MM.1S (cell line): Measurements from ENCODE around the gene PLXND1.

Experiments
- DNase-seq: peaks from one replicate; pipeline ENCODE4 v3.0.0-alpha.2; 2015
- H2AFZ ChIP-seq: fragments of 300-600 bp; sonication (generic); 2 replicates; pipeline ENCODE4 v1.6.0; 2016; ENCODE audit warnings: antibody characterized with exemption, low read length
- H3F3A ChIP-seq: fragments of 300-600 bp; sonication (generic); 2 replicates; pipeline ENCODE4 v1.6.1; 2016; ENCODE audit warnings: mild to moderate bottlenecking, antibody characterized with exemption, low read length, moderate library complexity, mixed read lengths; ENCODE audit not compliant: insufficient read depth
- H3K27ac ChIP-seq: fragments of 300-600 bp; sonication (generic); 2 replicates; pipeline ENCODE4 v1.5.1; 2016; ENCODE audit warnings: mild to moderate bottlenecking, low read length
- H3K27me3 ChIP-seq: fragments of 300-600 bp; sonication (generic); replicated peaks from 2 replicates; pipeline ENCODE4 v1.6.0; 2016; ENCODE audit warnings: low read length; ENCODE audit not compliant: insufficient read depth
- H3K36me3 ChIP-seq: fragments of 300-600 bp; sonication (generic); replicated peaks from 2 replicates; pipeline ENCODE4 v1.6.1; 2016; ENCODE audit warnings: mild to moderate bottlenecking, low read length, mixed read lengths; ENCODE audit not compliant: insufficient read depth
- H3K4me1 ChIP-seq: fragments of 300-600 bp; sonication (generic); 2 replicates; pipeline ENCODE4 v1.6.1; 2016; ENCODE audit warnings: low read length, mixed read lengths
- H3K4me2 ChIP-seq: fragments of 300-600 bp; sonication (generic); 2 replicates; pipeline ENCODE4 v1.6.0; 2016; ENCODE audit warnings: low read depth, low read length
- H3K4me3 ChIP-seq: fragments of 300-600 bp; sonication (generic); 2 replicates; pipeline ENCODE4 v1.5.1; 2016; ENCODE audit warnings: low read length, mixed read lengths
- H3K79me2 ChIP-seq: fragments of 300-600 bp; sonication (generic); 2 replicates; pipeline ENCODE4 v1.6.1; 2016; ENCODE audit warnings: mixed run types, low read length, mixed read lengths
- H3K9ac ChIP-seq: fragments of 300-600 bp; sonication (generic); 2 replicates; pipeline ENCODE4 v1.6.1; 2016; ENCODE audit warnings: low read length, mixed read lengths
- H3K9me2 ChIP-seq: fragments of 300-600 bp; sonication (generic); replicated peaks from 2 replicates; pipeline ENCODE4 v1.6.1; 2016; ENCODE audit warnings: mild to moderate bottlenecking, low read length, mixed read lengths; ENCODE audit not compliant: insufficient read depth
- H3K9me3 ChIP-seq: fragments of 300-600 bp; sonication (generic); replicated peaks from 2 replicates; pipeline ENCODE4 v1.6.1; 2016; ENCODE audit warnings: mild to moderate bottlenecking, low read length, mixed read lengths; ENCODE audit not compliant: insufficient read depth
- H4K20me1 ChIP-seq: fragments of 300-600 bp; sonication (generic); 2 replicates; pipeline ENCODE4 v1.6.1; 2016; ENCODE audit warnings: mild to moderate bottlenecking, low read length, moderate library complexity, mixed read lengths; ENCODE audit not compliant: insufficient read depth
- EZH2 ChIP-seq: fragments of 300-600 bp; sonication (generic); optimal IDR thresholded peaks from 2 replicates; pipeline ENCODE3; 2017; ENCODE audit warnings: low read depth, mild to moderate bottlenecking, antibody characterized with exemption, low read length, mixed read lengths
- EZH2phosphoT487 ChIP-seq: fragments of 300-600 bp; sonication (generic); IDR thresholded peaks from 2 replicates; pipeline ENCODE4 v1.6.1; 2018; ENCODE audit warnings: antibody characterized with exemption, low read length
- TF ChIP-seq, protein P1 (sequence below): fragments of 300-600 bp; sonication (generic); IDR thresholded peaks from 2 replicates; pipeline ENCODE4 v1.5.1; 2016; ENCODE audit warnings: antibody characterized with exemption, low read length, mixed read lengths

Gene PLXND1

DNA sequence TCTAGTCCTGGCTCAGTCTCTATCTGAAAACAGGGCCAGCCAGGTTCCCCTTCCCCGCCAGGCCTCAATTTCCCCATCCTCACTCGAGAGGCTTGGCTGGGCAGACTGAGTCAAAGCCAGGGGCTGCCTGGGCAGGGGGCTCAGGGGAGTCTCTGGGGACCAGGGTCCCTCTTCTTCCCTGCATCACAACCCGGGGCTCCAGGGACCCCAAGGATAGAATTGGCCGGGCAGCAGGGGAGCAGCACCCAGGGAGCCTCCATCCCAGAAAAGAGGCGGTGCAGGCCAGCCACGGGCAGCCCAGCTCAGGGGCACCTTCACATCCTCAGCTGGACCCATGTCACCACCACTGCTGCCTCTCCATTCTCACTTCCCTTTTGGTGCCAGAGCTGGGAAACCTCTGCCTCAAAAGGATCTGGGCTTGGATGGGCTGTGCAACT lies 13.3 kb upstream of the PLXND1 start:
- Histone ChIP-seq H3F3A (no peaks in the 10 kb centered on the region), H3K27me3 (no peaks in the 10 kb centered on the region), H3K27ac (no peak overlapping the region), H3K4me1 (no peaks in the 10 kb centered on the region), H3K9me3 (no peaks in the 10 kb centered on the region), H4K20me1 (no peaks in the 10 kb centered on the region), H3K9me2 (no peaks in the 10 kb centered on the region), H3K79me2 (no peaks in the 10 kb centered on the region), H3K36me3 (no peaks in the 10 kb centered on the region), H3K9ac (no peak overlapping the region), H3K4me3 (no peak overlapping the region), H3K4me2 (no peak overlapping the region), H2AFZ (no peak overlapping the region)
- DNase-seq: no peak
- TF ChIP-seq EZH2phosphoT487: no peak

- Histone ChIP-seq H3F3A (no peaks in the 10 kb centered on the region), H4K20me1 (no peaks in the 10 kb centered on the region), H3K9me2 (no peaks in the 10 kb centered on the region), H3K4me1 (no peaks in the 10 kb centered on the region), H3K9ac (no peak overlapping the region), H3K36me3 (no peaks in the 10 kb centered on the region), H3K4me2 (no peak overlapping the region), H3K9me3 (no peaks in the 10 kb centered on the region), H3K79me2 (no peaks in the 10 kb centered on the region), H3K27ac (no peak overlapping the region), H3K27me3 (no peaks in the 10 kb centered on the region), H2AFZ (no peak overlapping the region), H3K4me3 (no peak overlapping the region)
- no peak for DNase-seq
- TF ChIP-seq, protein P1, sequence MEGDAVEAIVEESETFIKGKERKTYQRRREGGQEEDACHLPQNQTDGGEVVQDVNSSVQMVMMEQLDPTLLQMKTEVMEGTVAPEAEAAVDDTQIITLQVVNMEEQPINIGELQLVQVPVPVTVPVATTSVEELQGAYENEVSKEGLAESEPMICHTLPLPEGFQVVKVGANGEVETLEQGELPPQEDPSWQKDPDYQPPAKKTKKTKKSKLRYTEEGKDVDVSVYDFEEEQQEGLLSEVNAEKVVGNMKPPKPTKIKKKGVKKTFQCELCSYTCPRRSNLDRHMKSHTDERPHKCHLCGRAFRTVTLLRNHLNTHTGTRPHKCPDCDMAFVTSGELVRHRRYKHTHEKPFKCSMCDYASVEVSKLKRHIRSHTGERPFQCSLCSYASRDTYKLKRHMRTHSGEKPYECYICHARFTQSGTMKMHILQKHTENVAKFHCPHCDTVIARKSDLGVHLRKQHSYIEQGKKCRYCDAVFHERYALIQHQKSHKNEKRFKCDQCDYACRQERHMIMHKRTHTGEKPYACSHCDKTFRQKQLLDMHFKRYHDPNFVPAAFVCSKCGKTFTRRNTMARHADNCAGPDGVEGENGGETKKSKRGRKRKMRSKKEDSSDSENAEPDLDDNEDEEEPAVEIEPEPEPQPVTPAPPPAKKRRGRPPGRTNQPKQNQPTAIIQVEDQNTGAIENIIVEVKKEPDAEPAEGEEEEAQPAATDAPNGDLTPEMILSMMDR: no peak
These were observed 12.6 kb upstream of the PLXND1 start for GRCh38 chr3:129618901-129619671.

GRCh38 chr3:129618186-129618820 lies 11.8 kb upstream of the PLXND1 start:
- H3K9ac ChIP-seq: no peak overlapping the region

More at GRCh38 chr3:129618186-129618820, 11.8 kb upstream of the PLXND1 start:
- H3K9me2 ChIP-seq: no peaks in the 10 kb centered on the region
- no peaks in the 10 kb centered on the region for H3K4me1 ChIP-seq
- DNase-seq: no peak
- TF ChIP-seq EZH2 (no peak), EZH2phosphoT487 (no peak)
- TF ChIP-seq, protein P1: no peak
- H3F3A ChIP-seq: no peaks in the 10 kb centered on the region
- no peaks in the 10 kb centered on the region for H3K79me2 ChIP-seq
- no peaks in the 10 kb centered on the region for H4K20me1 ChIP-seq
- H3K9me3 ChIP-seq: no peaks in the 10 kb centered on the region
- no peaks in the 10 kb centered on the region for H3K27me3 ChIP-seq
- no peak overlapping the region for H3K4me2 ChIP-seq
- no peak overlapping the region for H2AFZ ChIP-seq
- no peak overlapping the region for H3K4me3 ChIP-seq
- no peak overlapping the region for H3K27ac ChIP-seq
- H3K36me3 ChIP-seq: no peaks in the 10 kb centered on the region
